T-cell (primary cell): ENCODE measurements around the gene CHRNA3. TPM values are rescaled to one million over a fixed set of nuclear protein-coding genes. Genes with fewer than 3 reads are reported as not detected.

Experiments
- ATAC-seq, 4 experiments: fragments of 200-7000 bp in 3 of 4; fragments of 150-1000 bp in 1 of 4; cut with Tn5 transposase; replicated peaks in 1 of 4; 1 replicate in 3 of 4; 2 replicates in 1 of 4; pipeline ENCODE4 v1.10.0; 2021; ENCODE audit warnings: moderate library complexity in 3 of 4, mild to moderate bottlenecking in 2 of 4, moderate number of reproducible peaks in 1 of 4
- CTCF ChIA-PET, 2 donors: fragments of 300-600 bp; sonication (Branson Sonifier 250); formaldehyde crosslinking; loops; one replicate each; lab custom pipeline; 2022; ENCODE audit warnings: antibody characterized with exemption in 2 of 2; lab: Charles Lee
- POLR2A ChIA-PET, 2 donors: fragments of 300-600 bp; sonication (Branson Sonifier 250); formaldehyde crosslinking; loops; one replicate each; lab custom pipeline; 2022; ENCODE audit warnings: antibody characterized with exemption in 2 of 2; lab: Charles Lee
- DNase-seq, 35 experiments: peaks; one replicate each; pipeline versions ENCODE4 v3.0.0 to v3.0.0-alpha.2; 2013 to 2023
- H3K27ac ChIP-seq: one replicate; pipeline ENCODE4 v1.5.1; 2013; ENCODE audit warnings: low read length
- H3K27me3 ChIP-seq, 2 experiments: replicated peaks in 1 of 2; 1 replicate in 1 of 2; 2 replicates in 1 of 2; pipeline versions ENCODE4 v1.6.1 to v1.7.0; 2013; ENCODE audit warnings: low read length in 1 of 2, mixed read lengths in 1 of 2; ENCODE audit not compliant: control insufficient read depth in 2 of 2, insufficient read depth in 2 of 2; ENCODE audit errors: extremely low read depth in 1 of 2
- H3K36me3 ChIP-seq, 2 donors: 1 replicate in 1 of 2; 2 replicates in 1 of 2; pipeline versions ENCODE4 v1.6.1 to v1.7.0; 2013; ENCODE audit warnings: low read length in 1 of 2; ENCODE audit not compliant: control insufficient read depth in 2 of 2, insufficient read depth in 1 of 2; ENCODE audit errors: extremely low read depth in 1 of 2
- H3K4me1 ChIP-seq, 2 experiments: 1 replicate in 1 of 2; 2 replicates in 1 of 2; pipeline versions ENCODE4 v1.6.1 to v1.7.0; 2013; ENCODE audit warnings: low read length in 2 of 2, mixed read lengths in 1 of 2; ENCODE audit not compliant: insufficient read depth in 2 of 2, control insufficient read depth in 1 of 2; ENCODE audit errors: extremely low read depth in 1 of 2
- H3K4me3 ChIP-seq, 2 donors: 1 replicate in 1 of 2; 2 replicates in 1 of 2; pipeline versions ENCODE4 v1.5.1 to v1.7.0; 2013; ENCODE audit warnings: mild to moderate bottlenecking in 2 of 2, low read length in 1 of 2, moderate library complexity in 1 of 2; ENCODE audit not compliant: control insufficient read depth in 1 of 2; ENCODE audit errors: extremely low read depth in 1 of 2
- H3K9me3 ChIP-seq: 2 replicates; pipeline ENCODE4 v1.7.0; 2013
- H3K27ac Mint-ChIP-seq, 2 donors: one replicate each; pipeline ENCODE4 v1.8.0; 2020 to 2021; ENCODE audit warnings: mild to moderate bottlenecking in 2 of 2, mixed read lengths in 2 of 2
- H3K27me3 Mint-ChIP-seq, 2 donors: one replicate each; pipeline ENCODE4 v1.8.0; 2021 to 2022; ENCODE audit warnings: mixed read lengths in 2 of 2
- H3K36me3 Mint-ChIP-seq: one replicate; pipeline ENCODE4 v1.8.0; 2021; ENCODE audit warnings: mixed read lengths
- H3K4me1 Mint-ChIP-seq, 3 donors: one replicate each; pipeline ENCODE4 v1.8.0; 2020 to 2022; ENCODE audit warnings: mixed read lengths in 3 of 3, mild to moderate bottlenecking in 1 of 3
- H3K4me3 Mint-ChIP-seq, 3 donors: one replicate each; pipeline ENCODE4 v1.8.0; 2020 to 2022; ENCODE audit warnings: mild to moderate bottlenecking in 3 of 3, mixed read lengths in 3 of 3, moderate library complexity in 3 of 3
- H3K9me3 Mint-ChIP-seq, 3 donors: one replicate each; pipeline ENCODE4 v1.8.0; 2020 to 2022; ENCODE audit warnings: mixed read lengths in 3 of 3
- WGBS: methylation state at CpG from one replicate; pipeline ENCODE4 v1.1.5; 2013; ENCODE audit warnings: missing lambda C conversion rate; ENCODE audit not compliant: insufficient coverage; 5-methylcytosine and 5-hydroxymethylcytosine counted together
- total RNA-seq, 35 experiments: library from RNA in 6 of 35; stranded (reverse) in 6 of 35; fragments of 120-200 nt in 1 of 35; gene quantifications; one replicate each; pipeline versions ENCODE4 v1.2.1 to v1.2.4 and lab custom pipeline; 2013 to 2026

CHRNA3 gene
- total RNA-seq, 5 donors from 2014 or later (not counting 1 experiment from before 2014, with no cell fraction given) = not detected

- H3K27me3 Mint-ChIP-seq = peaks cover 41 to 49% of the 10 kb centered on the region in 2 donors
Measured at GRCh38 chr15:78619022-78619950, 1.5 kb downstream of the CHRNA3 start.

GRCh38 chr15:78618490-78618934, 2.3 kb downstream of the CHRNA3 start:
- Mint-ChIP-seq H3K27ac (peak overlapping the region in 1 of 2 donors; percentile 60), H3K9me3 (no peaks in the 10 kb centered on the region), H3K27me3 (peaks cover 34 to 44% of the 10 kb centered on the region in 2 donors), H3K36me3 (no peaks in the 10 kb centered on the region), H3K4me1 (peaks cover 10 to 13% (median 11%) of the 10 kb centered on the region in 3 donors), H3K4me3 (peak overlapping the region in 2 of 3 donors; percentile 14 to 39)
- DNase-seq = peak in 34 of 35 experiments; percentile 20 to 83 (median 66)
- peaks cover 3 to 35% of the 10 kb centered on the region in 2 experiments for H3K27me3 ChIP-seq
- ChIA-PET CTCF (no interaction called here), POLR2A (no interaction called here)
- no peak overlapping the region for H3K27ac ChIP-seq
- WGBS = 18% methylated on average over 3 of the region's 8 CpGs
- no peaks in the 10 kb centered on the region for H3K9me3 ChIP-seq
- H3K36me3 ChIP-seq = no peaks in the 10 kb centered on the region
- peaks cover 0 to 4% of the 10 kb centered on the region in 2 experiments for H3K4me1 ChIP-seq
- no peak overlapping the region for H3K4me3 ChIP-seq
- ATAC-seq = peak in 3 of 4 experiments; percentile 36 to 56 (median 46)

More at GRCh38 chr15:78619022-78619950, 1.5 kb downstream of the CHRNA3 start:
- Histone ChIP-seq H3K36me3 (no peaks in the 10 kb centered on the region), H3K4me3 (peak overlapping the region in 1 of 2 donors; percentile 56), H3K4me1 (peaks cover 0 to 4% of the 10 kb centered on the region in 2 experiments), H3K27me3 (peaks cover 3 to 41% of the 10 kb centered on the region in 2 experiments), H3K9me3 (no peaks in the 10 kb centered on the region), H3K27ac (no peak overlapping the region)
- Mint-ChIP-seq H3K4me1 (peaks cover 10 to 13% (median 11%) of the 10 kb centered on the region in 3 donors), H3K36me3 (no peaks in the 10 kb centered on the region), H3K27ac (no peak overlapping the region), H3K4me3 (peak overlapping the region in 1 of 3 donors; percentile 42), H3K9me3 (no peaks in the 10 kb centered on the region)
- ATAC-seq = no peak
- no peak for DNase-seq
- ChIA-PET POLR2A (no interaction called here), CTCF (no interaction called here)
- WGBS = 61% methylated on average over 12 of the region's 20 CpGs

- CTCF ChIA-PET = no interaction called here
- H3K27me3 ChIP-seq = peaks cover 3 to 35% of the 10 kb centered on the region in 2 experiments
- DNase-seq (no peak), ATAC-seq (no peak)
- Mint-ChIP-seq H3K27ac (no peak overlapping the region), H3K36me3 (no peaks in the 10 kb centered on the region), H3K27me3 (peaks cover 30 to 40% of the 10 kb centered on the region in 2 donors), H3K9me3 (no peaks in the 10 kb centered on the region), H3K4me3 (no peak overlapping the region), H3K4me1 (peaks cover 10 to 13% (median 11%) of the 10 kb centered on the region in 3 donors)
- H3K4me1 ChIP-seq = peaks cover 0 to 4% of the 10 kb centered on the region in 2 experiments
- no peaks in the 10 kb centered on the region for H3K36me3 ChIP-seq
- WGBS = 94% methylated on average over 4 of the region's 8 CpGs
- POLR2A ChIA-PET = no interaction called here
- H3K9me3 ChIP-seq = no peaks in the 10 kb centered on the region
- no peak overlapping the region for H3K27ac ChIP-seq
- no peak overlapping the region for H3K4me3 ChIP-seq
Measured at GRCh38 chr15:78618064-78618463, 2.7 kb downstream of the CHRNA3 start.

GRCh38 chr15:78617516-78617915, 3.3 kb downstream of the CHRNA3 start:
- Histone ChIP-seq H3K4me3 (no peak overlapping the region), H3K4me1 (peaks cover 0 to 4% of the 10 kb centered on the region in 2 experiments), H3K9me3 (no peaks in the 10 kb centered on the region), H3K36me3 (no peaks in the 10 kb centered on the region), H3K27me3 (peaks cover 3 to 35% of the 10 kb centered on the region in 2 experiments), H3K27ac (no peak overlapping the region)
- ChIA-PET CTCF (no interaction called here), POLR2A (no interaction called here)
- H3K4me1 Mint-ChIP-seq = peaks cover 10 to 13% (median 11%) of the 10 kb centered on the region in 3 donors
- no peak overlapping the region for H3K27ac Mint-ChIP-seq
- no peak overlapping the region for H3K4me3 Mint-ChIP-seq
- no peaks in the 10 kb centered on the region for H3K36me3 Mint-ChIP-seq
- DNase-seq = no peak
- WGBS = 86% methylated on average over 1 of the region's 5 CpGs
- ATAC-seq = no peak
- H3K27me3 Mint-ChIP-seq = peaks cover 27 to 34% of the 10 kb centered on the region in 2 donors
- H3K9me3 Mint-ChIP-seq = no peaks in the 10 kb centered on the region

GRCh38 chr15:78617076-78617475, 3.7 kb downstream of the CHRNA3 start:
- ATAC-seq = no peak
- peaks cover 10 to 13% (median 11%) of the 10 kb centered on the region in 3 donors for H3K4me1 Mint-ChIP-seq

GRCh38 chr15:78616506-78616905, 4.3 kb downstream of the CHRNA3 start:
- Histone ChIP-seq H3K27me3 (peaks cover 3 to 29% of the 10 kb centered on the region in 2 experiments), H3K4me1 (peaks cover 0 to 4% of the 10 kb centered on the region in 2 experiments), H3K4me3 (no peak overlapping the region), H3K9me3 (no peaks in the 10 kb centered on the region), H3K27ac (no peak overlapping the region), H3K36me3 (no peaks in the 10 kb centered on the region)
- Mint-ChIP-seq H3K27me3 (peaks cover 18 to 24% of the 10 kb centered on the region in 2 donors), H3K36me3 (no peaks in the 10 kb centered on the region), H3K4me1 (peaks cover 5 to 8% (median 8%) of the 10 kb centered on the region in 3 donors), H3K27ac (no peak overlapping the region), H3K9me3 (no peaks in the 10 kb centered on the region), H3K4me3 (no peak overlapping the region)
- WGBS = 86% methylated on average over 2 of the region's 2 CpGs
- DNase-seq = no peak
- ChIA-PET POLR2A (no interaction called here), CTCF (interaction anchor here (0.6 to 1.1 kb wide), 3 partner anchors 14 to 93 kb away, joined by 3 to 5 read pairs (median 3); no protein-coding TSS in a partner anchor)
- ATAC-seq = no peak

More at GRCh38 chr15:78617076-78617475, 3.7 kb downstream of the CHRNA3 start:
- H3K36me3 Mint-ChIP-seq = no peaks in the 10 kb centered on the region
- H3K27me3 Mint-ChIP-seq = peaks cover 23 to 30% of the 10 kb centered on the region in 2 donors
- H3K9me3 Mint-ChIP-seq = no peaks in the 10 kb centered on the region
- 72% methylated on average over 3 of the region's 7 CpGs for WGBS
- Histone ChIP-seq H3K27me3 (peaks cover 3 to 34% of the 10 kb centered on the region in 2 experiments), H3K27ac (no peak overlapping the region), H3K4me3 (no peak overlapping the region), H3K4me1 (peaks cover 0 to 4% of the 10 kb centered on the region in 2 experiments), H3K36me3 (no peaks in the 10 kb centered on the region), H3K9me3 (no peaks in the 10 kb centered on the region)
- no peak overlapping the region for H3K27ac Mint-ChIP-seq
- ChIA-PET POLR2A (no interaction called here), CTCF (no interaction called here)
- no peak for DNase-seq
- H3K4me3 Mint-ChIP-seq = no peak overlapping the region
